ENCODE data around the gene CCDC158.
"Not testable (repeated sequence)": the region's sequence is repeated elsewhere in the genome, so short reads cannot be mapped to it uniquely, and the experiment has no call there.

The CCDC158 gene

DNA sequence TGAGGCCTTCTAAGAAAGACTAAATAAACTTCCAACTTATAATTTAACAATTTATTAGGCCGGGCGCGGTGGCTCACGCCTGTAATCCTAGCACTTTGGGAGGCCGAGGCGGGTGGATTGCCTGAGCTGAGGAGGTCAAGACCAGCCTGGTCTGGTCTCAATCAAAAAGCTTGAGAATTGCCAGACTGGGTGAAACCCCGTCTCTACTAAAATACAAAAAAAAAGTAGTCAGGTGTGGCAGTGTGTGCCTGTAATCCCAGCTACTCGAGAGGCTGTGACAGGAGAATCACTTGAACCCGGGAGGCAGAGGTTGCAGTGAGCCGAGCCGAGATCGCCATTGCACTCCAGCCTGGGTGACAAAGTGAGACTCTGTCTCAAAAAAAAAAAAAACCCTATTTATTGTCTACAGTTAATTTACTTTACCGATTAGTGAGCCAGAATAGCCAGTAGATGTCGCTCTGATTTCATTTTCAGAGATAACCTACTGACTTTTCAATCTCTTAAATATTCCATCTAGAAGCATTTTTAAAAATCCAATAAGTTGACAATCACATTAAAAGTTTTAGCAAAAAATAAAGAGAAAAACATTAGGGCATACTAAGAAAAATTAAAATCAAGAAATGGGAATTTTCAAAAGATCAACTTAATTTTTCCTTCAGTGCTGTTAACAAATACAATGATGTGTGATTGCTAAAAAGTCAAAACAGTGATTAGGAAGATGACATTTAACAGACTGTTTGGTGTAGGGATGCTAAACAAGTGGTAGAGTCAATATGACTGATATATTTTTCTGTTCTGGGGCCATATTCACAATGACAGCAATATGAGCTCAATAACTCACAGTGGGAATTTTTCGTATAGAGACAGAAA is 9.8 kb upstream of the CCDC158 start:
- DNase-seq (ENCODE audit: low read depth in 2 of 2, low spot score in 1 of 2): no peak

DNA sequence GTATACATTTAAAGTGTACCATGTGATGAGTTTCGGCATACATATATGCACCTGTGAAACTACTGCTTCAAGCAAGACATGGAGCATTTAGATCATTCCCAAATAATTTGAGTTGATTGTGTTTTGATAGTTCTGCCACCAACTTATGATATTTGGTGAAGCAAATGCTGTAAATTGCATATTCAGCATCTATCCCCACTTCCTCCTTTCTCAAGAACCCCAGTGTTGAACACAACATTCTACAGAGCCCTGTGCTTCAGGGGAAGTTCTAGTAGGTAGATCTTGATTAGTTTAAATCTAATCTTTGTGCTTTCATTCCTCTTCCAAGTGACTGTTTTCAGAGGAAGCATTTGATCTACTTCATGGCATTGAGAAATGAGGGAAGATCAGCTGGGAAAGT is 8.7 kb upstream of the CCDC158 start:
- no peak for DNase-seq (ENCODE audit: low read depth in 2 of 2, low spot score in 1 of 2)

DNA sequence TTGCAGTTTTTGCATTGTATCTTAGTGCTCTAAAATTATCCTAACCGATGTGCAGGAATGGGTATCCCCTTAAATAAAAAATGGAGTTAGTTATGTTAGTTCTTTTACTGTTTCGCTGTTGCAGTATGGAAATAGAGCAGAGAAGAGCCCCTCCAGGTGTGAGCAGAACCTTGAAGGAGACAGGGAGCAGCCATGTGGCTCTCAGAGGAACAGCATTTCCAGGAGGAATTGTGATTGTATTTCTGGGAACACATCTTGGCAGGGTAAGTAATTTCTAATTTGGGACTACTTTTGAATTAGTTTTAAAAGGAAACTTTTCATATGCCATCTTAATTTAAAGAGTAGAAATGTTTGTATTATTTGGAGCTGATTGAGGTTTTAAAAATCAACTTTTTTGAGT is 5.3 kb upstream of the CCDC158 start:
- DNase-seq (ENCODE audit: low read depth in 2 of 2, low spot score in 1 of 2): no peak

DNA sequence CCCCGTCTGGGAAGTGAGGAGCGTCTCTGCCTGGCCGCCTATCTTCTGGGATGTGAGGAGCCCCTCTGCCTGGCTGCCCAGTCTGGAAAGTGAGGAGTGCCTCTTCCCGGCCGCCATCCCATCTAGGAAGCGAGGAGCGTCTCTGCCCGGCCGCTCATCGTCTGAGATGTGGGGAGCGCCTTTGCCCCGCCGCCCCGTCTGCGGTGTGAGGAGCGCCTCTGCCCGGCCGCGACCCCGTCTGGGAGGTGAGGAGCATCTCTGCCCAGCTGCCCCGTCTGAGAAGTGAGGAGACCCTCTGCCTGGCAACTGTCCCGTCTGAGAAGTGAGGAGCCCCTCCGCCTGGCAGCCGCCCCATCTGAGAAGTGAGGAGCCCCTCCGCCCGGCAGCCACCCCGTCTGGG is 2.2 kb upstream of the CCDC158 start:
- DNase-seq (ENCODE audit: low read depth in 2 of 2, low spot score in 1 of 2): not testable (repeated sequence)

DNA sequence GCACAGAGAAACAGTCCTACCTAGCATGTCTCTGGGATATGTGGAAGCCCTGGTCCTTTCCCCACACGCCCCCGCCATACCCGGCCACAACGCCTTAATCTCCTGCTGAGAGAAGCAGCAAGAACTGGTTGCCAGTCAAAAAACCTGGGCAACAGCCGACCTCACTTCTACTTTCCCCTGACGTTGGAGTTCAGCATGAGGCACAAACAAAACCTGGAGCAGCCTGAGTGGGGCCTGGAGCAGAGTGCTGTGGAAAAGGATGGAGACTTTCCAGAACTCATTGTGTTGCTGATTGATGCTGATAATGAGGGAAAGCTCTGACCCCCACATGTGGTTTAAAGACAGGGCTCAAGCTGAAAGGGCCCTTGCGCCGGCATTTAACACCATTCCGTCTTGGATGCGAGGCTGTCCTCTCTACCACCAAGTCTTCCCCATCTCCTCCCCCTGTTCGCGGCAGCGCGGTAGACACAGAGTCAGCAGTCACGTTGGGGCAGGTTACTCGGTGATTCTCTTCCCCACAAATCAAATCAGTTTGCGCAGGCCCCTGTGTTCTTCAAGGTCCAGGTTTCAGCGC is 666 bp downstream of the CCDC158 start:
- no peak for DNase-seq (ENCODE audit: low read depth in 2 of 2, low spot score in 1 of 2)

DNA sequence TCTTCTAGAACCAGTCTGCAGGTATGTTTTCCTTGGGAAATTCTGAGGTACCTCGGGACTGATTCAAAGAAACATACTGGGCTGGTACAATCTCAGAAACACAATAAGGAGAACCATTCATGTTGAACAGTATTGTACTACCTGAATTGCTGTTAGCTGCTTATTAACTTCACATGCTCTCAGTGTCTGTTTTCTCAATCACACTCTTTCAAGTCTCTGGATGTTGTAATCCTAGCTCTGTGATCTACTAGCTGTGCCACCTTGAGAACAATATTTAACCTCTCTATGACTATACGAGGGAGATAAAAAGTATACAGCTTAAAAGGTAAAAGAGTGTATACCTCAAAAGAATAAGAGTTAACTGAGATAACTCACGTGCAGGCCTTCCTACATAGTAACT is 10.3 kb downstream of the CCDC158 start:
- DNase-seq (ENCODE audit: low read depth in 2 of 2, low spot score in 1 of 2): no peak

DNA sequence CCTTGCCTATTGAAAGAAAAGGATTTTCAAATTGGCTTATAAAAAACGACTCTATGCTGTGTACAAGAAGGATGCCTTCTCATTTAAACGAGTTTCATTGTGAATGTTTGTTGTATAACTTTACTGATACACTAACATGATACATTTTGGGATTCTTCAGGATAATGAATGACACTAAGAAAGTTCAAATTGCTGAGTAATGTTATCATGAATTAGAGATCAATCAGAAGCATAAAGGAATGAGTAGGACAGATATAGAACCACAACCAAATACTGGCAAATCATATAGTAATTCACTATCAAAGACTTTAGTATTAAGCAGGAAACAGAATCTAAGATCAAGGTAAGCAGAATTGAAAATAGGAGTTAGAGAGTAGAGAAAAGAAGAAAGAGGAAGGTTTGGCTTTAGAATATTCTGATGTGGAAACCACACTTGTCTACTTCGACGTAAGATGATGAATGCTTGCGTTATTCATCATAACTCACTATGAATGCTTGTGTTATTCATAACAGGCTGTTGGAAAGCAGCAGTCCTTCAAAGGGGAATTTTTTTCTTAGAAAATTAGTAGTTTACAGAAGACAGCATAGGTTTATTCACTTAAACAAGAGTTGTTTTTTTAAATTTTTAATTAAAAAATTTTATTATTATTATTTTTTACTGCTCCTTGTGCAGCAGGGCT is 13.4 kb downstream of the CCDC158 start:
- no peak for DNase-seq (ENCODE audit: low read depth in 2 of 2, low spot score in 1 of 2)

DNA sequence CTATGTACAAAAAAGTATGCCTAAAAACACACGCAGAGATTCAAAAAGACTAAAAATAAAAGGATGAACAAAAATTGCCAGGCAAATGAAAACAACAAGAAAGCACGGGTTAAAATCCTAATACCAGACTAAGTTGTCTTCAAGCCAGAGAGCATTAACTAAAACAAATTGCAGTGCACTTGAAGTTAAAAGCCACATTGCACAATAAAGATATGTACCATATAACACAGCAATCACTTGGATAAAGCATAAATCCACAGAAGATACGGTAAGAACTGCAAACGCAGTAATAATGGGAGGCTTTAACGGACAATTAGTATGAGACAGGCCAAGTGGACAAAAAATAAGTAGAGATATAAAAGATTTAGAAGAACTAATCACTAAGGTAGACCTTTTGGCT is 14.9 kb downstream of the CCDC158 start:
- no peak for DNase-seq (ENCODE audit: low read depth in 2 of 2, low spot score in 1 of 2)

DNA sequence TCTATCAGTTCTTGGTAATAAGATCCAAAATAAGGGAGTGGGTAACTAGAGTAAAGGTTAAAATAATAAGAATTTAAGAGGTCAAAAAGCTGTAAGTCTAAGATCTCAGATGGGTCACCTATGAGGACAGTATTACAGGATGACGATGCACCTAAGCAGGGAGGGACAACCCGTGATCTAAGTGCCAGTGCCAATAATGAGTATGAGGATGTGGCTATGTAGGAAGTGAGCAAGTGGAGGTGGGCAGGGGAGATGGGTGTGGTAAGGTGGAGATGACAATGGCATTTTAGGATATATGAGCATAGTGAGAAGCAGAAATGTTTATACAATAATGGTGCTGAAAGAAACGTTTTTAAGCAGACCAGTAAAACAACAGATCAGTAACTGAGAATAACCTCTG is 19.3 kb downstream of the CCDC158 start:
- no peak for DNase-seq (ENCODE audit: low read depth in 2 of 2, low spot score in 1 of 2)

DNA sequence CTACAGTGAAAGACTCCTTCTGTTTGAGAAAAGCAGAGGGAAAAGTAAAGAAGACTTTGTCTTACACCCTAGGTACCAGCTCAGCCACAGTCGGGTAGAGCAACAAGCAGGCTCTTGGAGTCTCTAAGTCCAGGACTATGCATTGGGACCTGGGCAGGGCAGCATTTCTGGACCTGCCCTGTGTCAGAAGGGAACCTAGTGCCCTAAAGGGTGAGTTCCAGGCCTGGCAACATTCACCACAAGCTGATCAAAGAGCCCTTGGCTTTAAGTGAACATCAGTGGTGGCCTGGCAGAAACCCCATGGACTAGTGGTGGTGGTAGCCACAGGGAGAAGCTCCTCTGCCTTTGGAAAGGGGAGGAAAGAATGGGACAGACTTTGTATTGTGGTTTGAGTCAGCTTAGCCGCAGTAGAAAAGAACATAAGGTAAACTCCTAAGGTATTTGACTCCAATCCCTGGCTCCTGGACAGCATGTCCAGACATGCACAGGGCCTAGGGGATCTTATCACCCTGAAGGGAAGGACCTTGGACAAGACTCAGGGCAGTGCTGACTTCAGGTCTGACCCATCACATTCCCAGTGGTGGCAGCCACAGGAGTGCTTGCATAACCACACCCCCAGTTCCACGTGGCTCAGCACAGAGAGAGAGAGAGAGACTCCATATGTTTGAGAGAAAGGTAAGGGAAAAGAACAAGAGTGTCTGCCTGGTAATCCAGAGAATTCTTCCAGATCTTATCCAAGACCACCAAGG is 32.6 kb downstream of the CCDC158 start:
- DNase-seq (ENCODE audit: low read depth in 2 of 2, low spot score in 1 of 2): no peak

DNA sequence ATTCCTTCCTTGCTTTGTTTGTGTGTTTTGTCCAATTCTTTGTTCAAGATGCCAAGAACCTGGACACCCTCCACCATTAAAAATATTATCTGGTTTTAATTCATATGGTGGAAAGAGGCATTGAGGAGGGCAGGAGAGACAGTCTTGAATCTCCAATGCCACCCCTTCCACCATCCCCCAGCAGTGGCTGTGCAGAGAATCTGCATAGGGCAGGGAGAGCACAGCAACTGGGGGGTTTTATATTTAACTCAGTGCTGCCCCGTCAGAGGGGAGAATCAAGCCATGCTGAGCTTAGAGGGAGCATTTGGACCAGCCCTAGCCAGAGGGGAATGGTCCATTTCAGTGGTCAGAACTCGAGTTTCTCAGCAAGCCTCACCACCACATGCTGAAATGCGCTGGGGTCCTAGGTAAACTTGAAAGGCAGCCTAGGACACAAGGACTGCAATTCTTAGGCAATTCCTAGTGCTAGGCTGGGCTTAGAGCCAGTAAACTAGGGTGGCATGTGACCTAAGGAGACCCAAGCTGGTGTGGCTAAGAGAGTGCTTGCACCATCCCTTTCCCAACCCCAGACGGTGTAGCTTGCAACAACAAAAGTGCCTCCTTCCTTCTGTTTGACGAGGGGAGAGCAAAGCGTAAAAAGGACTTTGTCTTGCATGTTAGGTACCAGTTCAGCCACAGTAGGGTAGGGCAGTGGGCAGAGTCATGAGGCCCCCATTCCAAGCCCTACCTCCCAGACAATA is 34.2 kb downstream of the CCDC158 start:
- no peak for DNase-seq (ENCODE audit: low read depth in 2 of 2, low spot score in 1 of 2)

DNA sequence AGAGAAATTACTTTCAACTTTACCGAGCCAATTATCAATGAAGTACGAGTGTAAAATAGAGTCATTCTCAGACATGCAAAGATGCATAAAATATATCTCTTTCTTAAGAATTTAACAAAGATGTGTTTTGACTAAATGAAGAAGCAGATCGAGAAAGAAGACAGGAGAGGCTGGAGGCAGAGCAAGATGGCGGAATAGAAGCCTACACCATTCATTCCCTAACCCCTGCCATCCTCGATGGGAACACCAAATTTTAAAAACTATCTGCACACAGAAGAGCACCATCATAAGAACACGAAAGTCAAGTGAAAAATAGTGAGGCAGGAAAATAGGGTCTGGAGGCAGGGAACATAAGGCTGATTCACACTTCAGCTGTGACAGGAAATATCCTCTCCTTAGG is 35.0 kb downstream of the CCDC158 start:
- DNase-seq (ENCODE audit: low read depth in 2 of 2, low spot score in 1 of 2): no peak

DNA sequence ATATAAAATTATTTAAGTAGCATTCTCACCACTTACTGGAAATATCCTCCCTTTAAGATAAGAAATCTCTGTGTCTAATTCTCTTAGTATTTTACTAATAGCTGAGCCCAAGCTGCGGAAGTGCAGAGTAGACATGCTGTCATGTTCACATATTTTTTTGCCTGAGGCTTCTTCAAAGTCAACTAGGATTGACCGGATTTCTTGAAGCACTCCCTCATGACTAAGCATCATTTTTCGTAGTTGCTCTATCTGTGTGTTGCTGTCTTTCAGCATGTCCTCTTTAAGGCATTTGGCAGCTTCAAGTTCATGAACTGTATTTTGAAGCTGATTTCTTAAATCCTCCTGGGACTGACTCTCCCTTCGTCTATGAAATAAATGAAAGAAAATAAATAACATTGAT is 36.9 kb downstream of the CCDC158 start:
- DNase-seq (ENCODE audit: low read depth in 2 of 2, low spot score in 1 of 2): no peak

DNA sequence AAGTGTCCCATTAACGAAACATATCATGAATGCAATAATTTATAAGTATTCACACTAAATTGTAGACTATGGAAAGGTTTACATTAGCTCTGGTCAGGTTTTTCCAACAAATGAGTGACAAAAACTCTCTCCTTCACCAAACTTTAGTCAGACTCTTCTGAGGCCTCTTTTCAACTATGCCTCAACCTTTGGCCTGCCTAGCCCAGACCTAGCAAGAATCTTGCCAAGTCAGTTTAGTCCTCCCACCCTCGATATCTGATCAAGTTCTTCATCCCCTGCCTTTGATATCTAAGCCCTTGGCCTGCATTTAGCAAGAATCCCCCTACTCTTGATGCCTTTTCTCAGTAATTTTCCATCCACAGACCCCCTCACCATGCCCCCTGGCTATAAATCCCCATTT is 37.9 kb downstream of the CCDC158 start:
- DNase-seq (ENCODE audit: low read depth in 2 of 2, low spot score in 1 of 2): no peak

DNA sequence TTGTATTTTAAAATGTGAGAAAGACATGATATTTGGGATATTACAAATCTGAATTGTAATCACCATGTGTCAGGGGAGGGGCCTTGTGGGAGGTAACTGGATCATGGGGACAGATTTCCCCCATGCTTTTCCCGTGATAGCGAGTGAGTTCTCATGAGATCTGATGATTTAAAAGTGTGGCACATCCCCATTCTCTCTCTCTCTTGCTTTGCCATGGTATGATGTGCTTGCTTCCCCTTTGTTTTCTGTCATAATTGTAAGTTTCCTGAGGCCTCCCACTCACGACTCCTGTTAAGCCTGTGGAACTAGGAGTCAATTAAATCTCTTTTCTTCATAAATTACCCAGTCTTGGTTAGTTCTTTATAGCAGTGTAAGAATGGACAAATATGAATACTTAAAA is 39.0 kb downstream of the CCDC158 start:
- DNase-seq (ENCODE audit: low read depth in 2 of 2, low spot score in 1 of 2): no peak

DNA sequence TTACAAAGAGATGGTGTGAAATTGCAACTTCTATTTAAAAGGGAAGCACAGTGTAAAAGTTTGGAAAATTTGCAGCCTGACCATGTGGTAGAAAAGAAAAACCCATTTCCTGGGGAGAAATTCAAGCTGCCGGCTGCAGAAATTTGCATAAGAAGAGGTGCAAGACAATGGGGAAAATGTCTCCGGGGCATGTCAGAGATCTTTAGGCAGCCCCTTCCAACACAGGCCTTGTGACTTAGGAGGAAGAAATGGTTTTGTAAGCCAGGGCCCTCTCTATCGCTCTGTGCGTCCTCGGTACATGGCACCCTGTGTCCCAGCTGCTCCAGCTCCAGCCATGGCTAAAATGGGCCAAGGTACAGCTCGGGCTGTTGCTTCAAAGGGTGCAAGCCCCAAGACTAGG is 40.4 kb downstream of the CCDC158 start:
- no peak for DNase-seq (ENCODE audit: low read depth in 2 of 2, low spot score in 1 of 2)

DNA sequence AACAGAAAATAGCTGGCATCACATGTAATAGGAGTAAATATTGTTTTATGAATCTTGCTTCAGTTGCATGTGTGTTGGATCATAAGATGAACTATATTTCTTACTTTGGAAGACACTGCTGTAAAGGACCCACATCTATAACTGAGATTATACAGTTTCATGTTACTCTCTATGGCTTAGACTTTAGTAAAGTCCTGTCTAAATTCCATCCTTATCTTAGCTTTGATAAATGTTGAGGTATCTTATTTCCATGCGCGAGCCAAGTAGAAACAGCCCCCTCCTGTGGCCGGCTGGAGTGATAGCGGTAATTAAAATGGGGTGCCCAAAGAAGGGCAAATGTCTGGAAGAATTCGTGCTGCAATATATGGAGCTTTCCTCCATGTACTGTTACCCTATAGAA is 43.0 kb downstream of the CCDC158 start:
- no peak for DNase-seq (ENCODE audit: low read depth in 2 of 2, low spot score in 1 of 2)

DNA sequence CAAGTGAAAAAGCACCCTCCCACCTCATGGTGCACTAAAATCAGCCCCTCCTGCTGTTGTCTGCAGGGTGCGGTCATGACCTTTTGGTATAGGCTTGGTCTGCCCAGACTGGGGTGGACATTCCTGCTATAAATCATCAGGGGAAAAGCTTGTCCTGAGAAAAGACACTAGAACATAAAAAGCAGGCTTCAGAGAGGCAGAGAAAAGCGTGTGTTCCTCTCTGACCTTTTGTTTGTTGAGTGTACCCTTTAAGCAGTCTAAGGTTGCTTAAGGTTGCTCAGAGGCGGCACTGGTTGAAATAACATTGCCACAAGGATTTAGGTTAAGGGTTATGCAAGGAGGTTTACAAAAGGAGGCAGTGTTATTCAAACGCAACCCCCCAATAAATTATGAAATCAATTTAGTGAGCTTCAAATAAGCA is 43.5 kb downstream of the CCDC158 start:
- no peak for DNase-seq (ENCODE audit: low read depth in 2 of 2, low spot score in 1 of 2)

DNA sequence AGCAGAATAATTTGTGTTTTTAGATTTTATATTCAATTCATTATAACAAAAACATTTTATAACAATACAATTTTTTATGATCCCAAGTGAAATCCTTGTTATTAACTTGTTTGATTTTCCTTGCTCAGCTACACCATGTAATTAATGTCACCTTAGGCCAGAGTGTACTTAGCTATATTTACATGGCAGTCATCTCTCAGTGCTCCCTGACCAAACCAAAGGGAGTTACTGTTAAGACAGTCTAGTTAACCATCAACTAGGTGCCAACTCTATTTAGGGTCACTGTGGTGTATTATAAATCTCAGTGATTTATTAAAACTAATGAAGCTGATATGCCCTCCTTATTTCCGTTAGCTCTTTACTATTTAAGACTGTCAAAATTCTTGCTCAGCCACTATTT is 44.4 kb downstream of the CCDC158 start:
- no peak for DNase-seq (ENCODE audit: low read depth in 2 of 2, low spot score in 1 of 2)

DNA sequence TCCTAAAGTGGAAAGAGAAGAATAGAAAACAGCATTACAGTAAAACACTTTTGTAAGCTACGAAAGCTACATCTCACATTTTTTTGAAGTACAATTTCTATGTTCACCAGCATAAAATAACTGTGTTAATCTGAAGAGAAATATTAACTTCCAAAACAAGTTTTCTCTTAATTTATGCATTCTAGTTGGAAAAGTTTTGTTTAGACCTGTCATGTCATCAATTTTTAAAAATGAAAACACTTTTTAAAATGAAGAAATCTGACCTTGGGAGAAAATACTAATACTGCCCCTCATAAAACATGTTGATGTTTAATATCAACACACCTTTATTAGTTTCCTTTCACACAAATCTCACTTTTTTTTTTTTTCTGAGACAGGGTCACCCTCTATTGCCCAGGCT is 45.2 kb downstream of the CCDC158 start:
- no peak for DNase-seq (ENCODE audit: low read depth in 2 of 2, low spot score in 1 of 2)

DNA sequence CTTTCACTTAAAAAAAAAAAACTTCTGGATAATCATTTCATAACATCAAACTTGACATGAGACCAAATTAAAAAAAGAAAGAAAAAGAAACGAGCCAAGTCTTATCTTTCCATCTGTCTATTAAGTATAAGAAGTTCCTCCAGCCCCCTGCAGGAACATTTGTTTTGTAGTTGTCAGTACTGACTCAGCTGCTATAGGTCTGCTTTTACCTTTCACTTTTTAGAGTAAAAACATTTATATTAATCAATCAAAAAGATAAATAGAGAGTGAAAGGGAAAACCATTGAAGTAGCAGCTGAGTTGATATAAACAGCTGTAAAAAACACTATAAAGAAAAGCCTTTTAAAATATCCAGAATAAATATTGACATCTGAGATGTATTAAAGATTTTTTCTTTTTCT is 46.1 kb downstream of the CCDC158 start:
- DNase-seq (ENCODE audit: low read depth in 2 of 2, low spot score in 1 of 2): no peak
